ENCODE results near the gene B4GALT2. TPM values are rescaled to one million over a fixed set of nuclear protein-coding genes. Genes with fewer than 3 reads are reported as not detected.

The B4GALT2 gene
- total and polyA plus RNA-seq, 2 of the 4 experiments (the other 2 are of a cell fraction): 52.3 to 60.8 TPM

DNA sequence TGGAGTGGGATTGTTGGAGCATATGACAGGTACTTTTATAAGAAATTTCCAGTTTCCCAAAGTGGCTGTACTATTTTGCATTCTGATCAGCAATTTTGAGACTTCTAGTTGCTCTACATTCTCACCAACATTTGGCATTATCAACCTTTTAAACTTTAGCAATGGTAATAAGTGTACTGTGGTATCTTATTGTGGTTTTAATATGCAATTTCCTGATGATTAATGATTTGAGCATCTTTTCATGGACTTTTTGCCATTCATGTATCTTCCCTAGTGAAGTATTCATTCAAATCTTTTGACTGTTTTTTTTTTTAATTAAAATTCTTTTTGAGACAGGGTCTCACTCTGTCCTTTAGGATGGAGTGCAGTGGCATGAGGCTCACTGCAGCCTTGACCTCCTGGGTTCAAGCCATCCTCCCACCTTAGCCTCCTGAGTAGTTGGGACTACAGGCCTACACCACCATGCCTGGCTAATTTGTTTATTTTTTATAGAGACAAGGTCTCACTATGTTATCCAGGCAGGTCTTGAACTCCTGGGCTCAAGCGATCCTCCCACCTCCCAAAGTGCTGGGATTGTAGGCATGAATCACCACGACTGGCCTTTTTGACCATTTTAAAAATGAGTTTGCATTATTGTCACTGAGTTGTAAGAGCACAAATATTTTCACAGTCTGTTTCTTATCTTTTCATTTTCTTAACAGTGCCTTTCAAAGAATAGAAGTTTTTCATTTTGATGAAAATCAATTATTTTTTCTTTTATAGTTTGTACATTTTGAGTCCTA is 60.1 kb downstream of the B4GALT2 start:
- ChIA-PET CTCF (no interaction called here), POLR2A (ENCODE audit: unreplicated experiment) (no interaction called here)
- intact Hi-C loops (cut with micrococcal nuclease) (loop anchor here (5.0 kb wide), 1 partner anchor 512 kb away; no protein-coding TSS in a partner anchor), in situ Hi-C loops (cut with MboI; ENCODE audit: low sequenced_read_pairs) (no loop called here), dilution Hi-C loops (cut with HindIII; ENCODE audit: low sequenced_read_pairs, unreplicated experiment) (no loop called here)
- Histone ChIP-seq H2BK15ac (ENCODE audit: low read depth, low read length) (no peak overlapping the region), H3K27me3 (ENCODE audit: control insufficient read depth, insufficient read depth, low read length) (no peaks in the 10 kb centered on the region), H2AK5ac (ENCODE audit: low read depth, low read length) (no peak overlapping the region), H3K23ac (ENCODE audit: low read depth, low read length) (no peak overlapping the region), H2BK20ac (ENCODE audit: low read depth, low read length) (no peak overlapping the region), H3K4me1 (ENCODE audit: control insufficient read depth, insufficient read depth, low read length) (peaks cover 1% of the 10 kb centered on the region; the same call in 1 of the 2 replicates), H2AK9ac (replicated peaks; ENCODE audit: low read depth, low read length, poor library complexity) (no peak overlapping the region), H3K4me2 (ENCODE audit: low read depth, low read length) (no peak overlapping the region), H4K8ac (ENCODE audit: low read depth in 2 of 2, low read length in 2 of 2) (no peak overlapping the region), H3K18ac (ENCODE audit: low read depth, low read length) (no peak overlapping the region), H3K36me3 (ENCODE audit: control insufficient read depth, insufficient read depth, low read length) (no peaks in the 10 kb centered on the region), H3K79me1 (ENCODE audit: low read depth in 1 of 2, low read length in 2 of 2) (no peaks in the 10 kb centered on the region), H3K4me3 (ENCODE audit: insufficient read depth, low read depth, low read length) (no peak overlapping the region), H3K9me1 (ENCODE audit: insufficient read depth, low read length) (peaks cover 6% of the 10 kb centered on the region; the same call in 1 of the 2 replicates), H2AFZ (replicated peaks; ENCODE audit: low read length, poor library complexity) (no peak overlapping the region), H3K4ac (ENCODE audit: low read depth, low read length) (no peak overlapping the region), H3K27ac (ENCODE audit: insufficient read depth, low read length) (no peak overlapping the region), H4K5ac (ENCODE audit: low read depth, low read length) (no peak overlapping the region), H3K56ac (ENCODE audit: extremely low read depth, insufficient read depth, low read length) (no peak overlapping the region), H3K9me3 (ENCODE audit: control insufficient read depth, insufficient read depth, low read length) (no peaks in the 10 kb centered on the region), H2BK5ac (ENCODE audit: low read depth, low read length, poor library complexity, severe bottlenecking) (peak overlapping the region; percentile 39), H3K14ac (replicated peaks; ENCODE audit: low read depth, low read length) (0 out of 2 replicates have a peak overlapping the region, but pooled peaks have one; percentile 29), H2BK120ac (ENCODE audit: low read depth, low read length) (no peak overlapping the region), H4K20me1 (ENCODE audit: insufficient read depth, low read length) (no peaks in the 10 kb centered on the region), H3K9ac (ENCODE audit: low read depth, low read length) (no peak overlapping the region), H4K91ac (ENCODE audit: insufficient read depth, low read depth, low read length) (no peak overlapping the region)
- ATAC-seq (ENCODE audit: low read depth): no peak; the same call in 1 of the 2 replicates
- no TSS peak for BruUV-seq (replicated peaks)
- DNase-seq: peak; percentile 39
- WGBS, 2 experiments (ENCODE audit: extremely low coverage in 2 of 2, insufficient read length in 1 of 2): no CpG with 5 or more reads among the region's 2 CpGs
- TF ChIP-seq RAD21 (IDR thresholded peaks at IDR 0.05; ENCODE audit: low read length) (no peak), CEBPB (IDR thresholded peaks at IDR 0.05; ENCODE audit: low read depth, low read length) (peak; percentile 27; the same call in 1 of the 2 replicates)

All from IMR-90 (cell line).